SIG-M5 (cell line): ENCODE results near the gene ENAH.

Experiments used
- DNase-seq: peaks from one replicate; lab custom pipeline; 2025; lab: John Stamatoyannopoulos, UW

ENAH gene

DNA sequence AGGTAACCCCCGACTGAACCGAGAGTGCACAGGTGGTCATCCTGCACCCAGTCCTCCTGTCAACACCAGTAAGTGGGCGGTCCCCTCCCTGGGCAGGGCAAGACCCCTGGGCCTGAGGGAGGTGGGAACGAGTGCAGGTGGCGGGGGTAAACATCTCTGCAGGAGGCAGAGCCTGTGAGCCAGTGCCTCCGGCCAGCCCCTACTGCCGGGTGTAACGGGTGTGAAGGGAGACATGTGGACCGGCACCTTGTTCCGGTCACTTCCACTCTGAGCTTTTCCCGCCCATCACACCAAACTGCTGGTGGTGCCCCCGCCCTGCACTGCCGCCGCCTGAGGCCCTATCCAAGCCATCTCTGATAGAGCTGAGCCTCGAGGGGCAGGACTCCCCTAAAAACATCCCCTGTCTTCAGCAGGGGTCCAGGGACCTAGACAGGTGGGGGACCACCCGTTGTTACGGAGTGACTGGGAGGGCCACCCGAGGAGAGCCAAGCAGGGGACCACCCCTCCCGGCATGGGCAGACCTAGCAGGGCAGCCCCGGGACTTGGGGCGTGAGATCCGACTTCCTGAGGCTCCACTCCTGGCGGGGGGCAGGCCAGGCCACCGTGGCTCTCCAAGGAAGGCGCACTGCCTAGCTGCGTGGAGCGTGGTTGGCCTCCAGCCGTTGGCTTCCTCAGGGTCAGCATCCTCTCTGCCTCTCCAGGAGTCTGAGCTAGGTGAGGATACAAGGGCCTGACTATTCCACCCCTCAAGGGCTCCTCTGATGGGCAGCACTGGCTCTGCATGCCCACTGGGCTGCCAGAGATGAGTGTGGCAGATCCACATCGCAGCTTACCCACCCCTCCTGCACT lies 181.2 kb downstream of the ENAH start:
- no peak for DNase-seq

GRCh38 chr1:225471109-225471452 lies 181.8 kb downstream of the ENAH start:
- DNase-seq = no peak

- no peak for DNase-seq
Observed at GRCh38 chr1:225470211-225471108, 182.5 kb downstream of the ENAH start.

GRCh38 chr1:225469051-225469450 lies 183.9 kb downstream of the ENAH start:
- no peak for DNase-seq

DNA sequence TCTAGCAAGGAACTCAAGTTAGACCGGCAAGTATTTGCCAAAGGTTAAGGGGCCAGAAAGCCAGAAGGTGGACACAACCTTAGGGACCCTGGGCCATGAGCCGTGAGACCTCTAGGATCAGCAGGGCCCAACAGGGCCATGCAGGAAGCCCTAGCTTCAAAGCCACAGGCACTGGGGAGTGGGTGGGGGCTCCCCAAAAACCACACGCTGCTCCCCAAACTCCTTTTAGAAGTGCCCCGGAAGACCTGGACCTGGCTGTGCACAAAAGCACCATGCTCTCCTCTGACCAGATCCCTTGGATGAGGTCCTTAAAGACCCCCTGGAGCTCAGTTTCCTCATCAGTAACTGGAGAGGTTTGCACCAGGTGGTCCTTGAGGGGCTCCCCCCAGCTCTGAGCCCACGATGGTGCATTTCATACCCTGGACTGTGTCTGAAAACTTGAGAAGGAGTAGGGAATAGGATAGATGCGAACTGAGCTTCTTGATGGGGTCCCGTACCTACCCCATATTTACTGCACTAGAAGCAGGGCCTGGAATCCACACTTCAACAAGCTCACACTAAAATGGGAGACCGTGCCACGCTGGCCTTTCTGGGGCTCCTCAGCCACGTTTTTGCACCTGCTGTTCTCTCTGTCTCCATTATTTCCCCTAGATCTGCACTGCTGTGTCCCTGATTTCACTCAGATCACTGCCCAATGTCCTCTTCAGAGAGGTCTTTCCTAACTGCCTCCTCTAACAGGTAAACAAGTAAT lies 184.5 kb downstream of the ENAH start:
- no peak for DNase-seq

DNA sequence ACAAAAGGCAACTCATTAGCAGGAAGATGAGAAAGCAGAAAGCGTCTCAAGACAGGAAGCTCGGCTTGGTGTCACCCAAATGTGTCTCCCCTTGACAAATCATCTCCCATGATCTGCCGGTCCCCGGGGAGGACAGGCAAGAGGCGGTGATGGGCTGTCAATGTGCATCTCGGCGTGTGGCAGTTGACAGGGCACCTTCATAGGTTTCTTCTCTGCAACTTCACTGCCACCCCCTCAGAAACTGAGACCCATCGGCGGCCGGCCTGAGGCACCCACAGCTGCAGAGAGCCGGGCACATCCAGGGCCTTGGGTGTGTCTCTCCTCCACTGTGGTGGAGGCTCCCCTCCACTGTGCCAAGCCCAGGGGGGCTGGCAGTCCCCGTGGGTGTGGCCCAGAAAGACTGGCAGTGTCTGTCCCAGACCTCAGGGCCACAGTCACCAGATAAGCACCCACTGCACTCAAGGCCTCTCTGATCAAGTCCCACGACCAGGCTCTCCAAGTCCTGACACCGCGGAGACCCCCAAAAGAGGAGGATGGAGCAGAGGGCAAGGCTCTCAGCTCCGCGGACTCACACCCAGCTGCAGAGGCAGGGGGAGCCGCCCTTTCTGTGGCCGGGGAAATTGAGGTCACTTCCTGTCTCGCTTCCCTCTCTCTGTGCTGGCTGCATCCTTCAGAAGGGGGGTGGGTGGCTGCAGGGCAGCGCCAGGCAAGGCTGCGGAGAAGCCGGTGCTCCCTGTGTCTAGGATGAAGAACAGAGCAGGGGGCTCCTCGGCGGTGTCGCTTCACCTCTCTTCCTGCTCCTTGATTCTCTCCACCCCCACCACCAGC lies 185.5 kb downstream of the ENAH start:
- DNase-seq = peak; percentile 60

GRCh38 chr1:225466848-225467192 lies 186.1 kb downstream of the ENAH start:
- no peak for DNase-seq

DNA sequence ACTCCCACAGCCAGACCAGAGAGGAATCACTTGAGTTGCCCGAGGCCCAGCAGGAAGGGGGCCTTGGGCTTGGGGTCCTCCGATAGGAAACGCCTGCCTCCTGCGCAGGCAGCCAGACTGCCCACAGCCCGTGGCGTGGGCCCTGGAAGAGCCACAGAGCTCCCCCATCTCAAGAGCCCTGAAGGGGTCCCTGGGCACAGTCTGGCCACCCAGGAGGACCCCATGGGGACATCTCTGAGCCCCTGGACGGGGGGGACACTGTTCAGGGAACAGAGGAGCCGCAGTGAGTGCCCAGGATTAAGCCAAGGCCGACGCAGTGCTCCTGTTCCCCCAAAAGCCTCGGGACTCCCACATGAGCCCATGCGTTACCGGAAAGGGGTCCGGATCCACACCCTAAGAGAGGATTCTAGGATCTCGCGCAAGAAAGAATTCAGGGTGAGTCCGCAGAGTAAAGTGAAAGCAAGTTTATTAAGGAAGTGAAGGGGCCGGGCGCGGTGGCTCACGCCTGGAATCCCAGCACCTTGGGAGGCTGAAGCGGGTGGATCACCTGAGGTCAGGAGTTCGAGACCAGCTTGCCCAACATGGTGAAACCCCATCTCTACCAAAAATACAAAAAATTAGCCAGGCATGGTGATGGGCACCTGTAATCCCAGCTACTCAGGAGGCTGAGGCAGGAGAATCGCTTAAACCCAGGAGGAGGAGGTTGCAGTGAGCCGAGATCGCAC lies 187.0 kb downstream of the ENAH start:
- DNase-seq = no peak

DNA sequence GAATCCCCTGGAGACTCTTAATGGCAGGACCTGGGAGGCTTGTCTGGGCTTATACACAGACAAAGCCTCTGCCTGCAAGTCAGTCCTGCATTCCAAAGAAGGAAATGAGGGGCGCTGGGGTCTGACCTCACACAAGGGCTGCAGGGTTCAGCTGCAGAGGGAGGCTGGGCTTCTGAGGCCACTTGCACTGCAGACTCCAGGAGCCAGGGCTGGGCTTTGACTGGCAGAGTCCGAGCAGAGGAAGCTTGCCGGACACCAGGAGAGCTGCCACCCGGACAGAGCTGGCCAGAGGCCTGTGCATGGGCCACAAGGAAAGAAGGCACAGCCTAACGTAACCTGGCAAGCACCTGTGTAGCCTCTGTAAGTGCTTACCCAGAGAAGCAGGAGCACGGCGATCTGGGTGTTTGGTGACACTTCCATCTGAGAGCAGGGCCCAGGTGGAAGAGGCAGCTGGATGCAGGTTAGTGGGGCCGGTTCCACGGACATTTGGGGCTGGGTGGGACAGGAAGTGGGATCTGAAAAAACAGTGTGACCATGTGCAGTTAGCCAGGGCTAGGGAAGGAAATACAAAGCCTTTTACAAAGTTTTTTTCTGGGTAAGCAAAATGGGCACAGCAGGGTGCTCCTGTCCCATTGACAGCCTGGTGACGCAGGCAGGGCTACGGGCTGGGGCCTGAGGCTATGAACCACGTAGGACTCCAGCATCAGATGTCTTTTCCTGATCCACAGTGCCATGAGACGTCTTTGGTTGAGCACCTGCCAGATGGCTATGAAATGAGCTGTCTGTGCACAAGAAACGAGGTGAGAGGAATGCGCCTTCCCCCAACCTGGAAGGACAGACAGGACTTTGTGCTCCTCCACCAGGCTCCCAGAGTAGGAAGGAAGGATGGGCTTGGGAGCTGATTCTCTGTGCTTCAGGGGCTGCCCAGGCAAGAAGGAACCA lies 187.8 kb downstream of the ENAH start:
- no peak for DNase-seq

- DNase-seq = no peak
Observed at GRCh38 chr1:225462714-225463574, 190.0 kb downstream of the ENAH start.

- no peak for DNase-seq
Observed at GRCh38 chr1:225462429-225462713, 190.6 kb downstream of the ENAH start.

DNA sequence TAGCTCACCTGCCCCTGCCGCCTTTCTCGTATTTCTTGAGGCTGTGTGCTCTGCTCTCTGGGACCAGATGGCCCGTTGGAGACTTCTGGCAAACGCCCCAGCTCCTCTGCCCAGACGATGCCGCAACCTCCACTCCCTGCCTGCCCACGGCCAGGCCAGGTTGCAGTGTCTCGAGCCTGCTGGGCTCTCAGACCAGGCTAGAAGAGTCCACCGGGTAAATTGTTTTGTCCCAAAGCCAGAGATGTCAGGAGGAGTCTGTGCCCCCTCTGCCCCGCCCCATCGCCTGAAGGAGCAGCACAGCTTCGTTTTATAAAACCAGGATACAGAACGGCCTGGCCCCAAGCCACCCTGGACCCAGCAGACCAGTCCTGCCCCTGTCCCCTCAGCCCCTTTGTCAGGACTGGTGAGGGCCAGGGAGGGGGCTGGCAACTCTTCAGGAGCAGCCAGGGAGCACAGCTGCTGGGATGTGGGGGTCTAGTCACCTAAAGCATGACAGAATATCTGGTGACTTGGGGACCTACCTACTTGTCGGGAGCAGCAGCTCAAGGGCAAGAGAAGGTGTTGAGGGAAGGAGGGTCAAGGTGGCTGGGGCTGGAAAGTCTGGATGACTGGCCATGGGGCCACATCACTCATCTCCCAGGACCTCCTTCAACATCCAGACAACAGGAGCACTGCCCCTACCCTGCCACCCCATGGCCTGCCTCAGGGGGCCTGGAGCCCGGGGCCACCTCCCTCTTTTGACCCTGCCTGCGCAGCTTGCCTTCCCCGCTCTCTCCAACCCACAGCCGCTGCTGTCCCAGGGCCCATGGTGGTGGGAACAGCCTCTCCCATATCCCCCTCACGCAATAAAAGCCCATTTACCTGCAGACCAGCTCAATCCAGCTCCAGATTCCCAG lies 191.1 kb downstream of the ENAH start:
- no peak for DNase-seq

DNA sequence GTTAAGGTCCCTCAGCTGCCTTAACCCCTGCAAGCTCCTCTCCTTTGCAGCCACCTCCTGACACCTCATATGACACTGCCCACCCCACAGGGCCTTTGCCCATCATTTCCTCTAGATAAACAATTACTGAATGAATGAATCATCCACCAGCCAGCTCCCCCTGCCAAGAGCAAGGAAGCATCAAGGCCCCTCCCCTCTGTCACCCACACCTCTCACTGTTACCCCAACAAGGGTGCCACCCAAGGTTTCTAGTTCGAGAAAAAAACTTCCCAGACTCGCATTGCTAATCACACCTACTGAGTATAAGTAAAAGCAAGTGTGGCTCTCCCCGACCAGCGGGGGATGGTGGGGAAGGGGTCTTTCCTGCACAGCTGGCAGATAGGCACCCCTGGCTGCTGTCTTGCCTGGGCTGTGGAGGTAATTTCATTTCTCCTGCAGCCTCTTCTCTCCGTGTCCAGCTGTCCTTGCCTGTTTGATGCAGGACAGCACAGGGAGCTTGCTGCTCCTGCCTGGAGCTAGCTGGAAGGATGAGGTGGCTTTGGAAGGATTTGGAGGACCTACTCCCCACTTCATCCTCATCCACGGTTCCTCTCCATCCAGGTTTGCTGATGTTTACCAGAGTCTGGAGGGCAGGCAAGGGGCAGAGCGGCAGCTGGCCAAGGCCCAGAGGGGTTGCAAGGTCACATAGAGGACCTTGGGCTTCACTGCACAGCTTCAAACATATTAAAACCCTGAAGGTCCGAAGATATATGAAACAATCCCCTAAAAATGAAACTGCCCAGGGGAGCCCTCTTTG lies 192.0 kb downstream of the ENAH start:
- no peak for DNase-seq

DNA sequence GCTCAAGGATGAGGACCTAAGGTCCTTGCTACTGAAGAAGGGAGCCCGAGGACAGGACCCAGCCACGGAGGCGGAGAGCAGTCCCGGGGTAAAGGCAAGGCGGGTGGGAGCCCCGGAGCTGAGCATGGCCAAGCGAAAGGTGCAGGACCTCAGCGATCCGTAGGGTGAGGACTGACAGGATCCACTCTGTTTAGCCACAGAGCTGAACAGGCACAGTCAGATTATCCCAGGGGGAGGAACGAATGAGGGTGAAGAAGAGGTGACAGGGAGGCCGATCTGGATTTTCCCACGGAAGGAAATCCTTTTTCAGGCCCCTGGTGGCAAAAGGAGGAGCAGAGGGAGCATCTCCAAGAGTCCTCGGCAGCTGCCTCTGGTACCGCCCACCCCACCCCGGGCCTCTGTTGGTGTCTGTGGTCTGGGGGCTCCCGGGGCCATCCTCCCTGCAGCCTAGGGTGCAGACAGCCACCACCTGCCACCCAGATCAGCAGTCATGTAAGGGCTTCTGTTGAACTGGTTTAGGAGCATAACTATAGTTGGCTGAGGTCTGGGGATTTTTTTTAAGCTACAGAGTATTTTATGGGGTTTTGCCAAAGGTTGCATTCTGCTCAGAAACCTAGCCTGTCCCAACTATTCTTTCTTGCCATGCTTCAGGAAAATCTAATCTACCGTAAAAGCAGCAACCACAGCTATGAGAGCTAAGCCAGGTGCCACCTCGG lies 192.7 kb downstream of the ENAH start:
- no peak for DNase-seq

- DNase-seq = peak; percentile 32
Observed at GRCh38 chr1:225458222-225458631, 194.7 kb downstream of the ENAH start.

GRCh38 chr1:225454733-225455132 lies 198.2 kb downstream of the ENAH start:
- peak; percentile 33 for DNase-seq
